Midbrain (tissue), 1 donor: ENCODE results near the gene ATG9A.

Experiments used
- DNase-seq: peaks from one replicate; lab custom pipeline; 2025; lab: John Stamatoyannopoulos, UW

The ATG9A gene

GRCh38 chr2:219178377-219179175 is 50.9 kb downstream of the ATG9A start:
- DNase-seq: no peak

DNA sequence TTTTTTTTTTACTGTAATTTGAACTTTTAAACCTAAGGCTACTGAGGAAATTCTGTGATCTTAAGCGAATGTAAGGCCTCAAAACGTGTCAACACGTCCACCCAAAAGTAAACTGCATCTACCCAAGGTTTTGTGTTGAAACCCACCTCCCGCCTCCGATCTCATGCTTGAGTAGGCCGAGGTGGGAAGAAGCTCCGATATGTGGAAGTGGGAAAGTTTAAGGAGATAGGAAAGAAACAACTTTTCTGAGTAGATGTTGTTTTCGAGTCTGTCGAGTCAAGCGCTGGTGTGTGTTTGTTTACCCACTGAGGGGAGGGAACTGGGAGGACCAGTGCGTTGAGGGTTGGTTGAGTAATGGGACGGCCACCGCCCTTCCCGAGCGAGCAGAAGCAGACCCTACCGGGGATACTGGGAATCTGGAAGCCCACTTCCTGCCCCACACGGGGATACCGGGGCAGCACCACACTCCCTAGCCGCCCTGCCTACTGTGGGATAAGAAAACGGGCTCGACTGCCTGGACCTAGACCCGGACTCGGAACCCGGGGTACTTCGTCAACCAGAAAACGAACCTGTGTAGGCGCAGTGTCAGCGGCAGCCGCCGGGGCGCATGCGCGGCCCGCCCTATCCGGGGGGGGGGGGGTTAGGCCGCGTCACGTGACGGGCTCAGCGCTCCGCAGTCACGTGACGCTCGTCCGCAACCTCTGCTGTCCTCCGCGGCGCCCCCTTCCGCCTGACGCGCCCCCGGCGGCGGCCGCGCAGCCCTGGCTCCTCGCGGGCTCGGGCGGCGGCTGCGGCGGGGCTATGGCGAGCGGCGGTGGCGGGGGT is 51.7 kb downstream of the ATG9A start, which contains the start of gene RETREG2:
Gene RETREG2 (plus strand): TSS at position 724 of the 825 bp plus-strand sequence. CDS start 78 bp downstream, at position 802.
- DNase-seq: peak; percentile 87

DNA sequence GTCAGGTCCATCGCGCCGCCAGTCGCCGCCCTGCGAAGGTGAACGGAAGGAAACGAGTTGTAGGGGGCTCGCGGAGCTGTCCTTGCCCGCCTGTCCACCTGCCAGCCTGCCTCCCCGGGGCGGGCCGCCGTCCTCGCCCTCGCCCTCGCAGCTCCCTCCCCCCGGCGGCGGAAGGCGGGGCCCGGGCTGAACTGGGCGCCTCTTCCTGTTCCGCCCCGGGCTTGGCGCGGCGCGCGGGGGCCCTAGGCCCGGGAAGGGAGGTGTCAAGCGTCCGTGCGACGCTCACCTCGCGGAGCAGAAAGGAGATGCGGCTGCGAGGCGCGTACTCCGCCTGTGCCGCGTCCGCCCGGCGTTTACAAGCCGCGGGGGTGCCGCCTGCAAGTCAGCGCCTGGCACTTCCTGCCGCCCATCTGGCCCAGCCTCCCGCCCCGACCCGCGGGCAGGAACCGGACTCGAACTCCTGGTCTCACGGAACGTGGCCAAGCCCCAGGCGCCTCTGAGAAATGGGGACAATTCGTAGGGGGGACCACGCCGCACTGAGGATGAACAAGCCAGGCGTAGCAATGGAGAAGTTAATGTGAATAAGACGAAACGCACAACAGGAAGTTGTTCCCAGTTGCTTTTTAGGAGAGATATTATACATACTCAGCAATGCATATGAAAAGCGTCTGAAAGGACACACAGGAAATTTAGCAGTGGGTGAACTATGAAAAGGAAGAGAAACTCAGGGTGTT is 52.5 kb downstream of the ATG9A start, which contains the start of gene CNPPD1:
Gene CNPPD1 (minus strand): TSS at position 108 of the 734 bp plus-strand sequence. CDS start 97 bp downstream, at position 11.
- peak; percentile 90 for DNase-seq

DNA sequence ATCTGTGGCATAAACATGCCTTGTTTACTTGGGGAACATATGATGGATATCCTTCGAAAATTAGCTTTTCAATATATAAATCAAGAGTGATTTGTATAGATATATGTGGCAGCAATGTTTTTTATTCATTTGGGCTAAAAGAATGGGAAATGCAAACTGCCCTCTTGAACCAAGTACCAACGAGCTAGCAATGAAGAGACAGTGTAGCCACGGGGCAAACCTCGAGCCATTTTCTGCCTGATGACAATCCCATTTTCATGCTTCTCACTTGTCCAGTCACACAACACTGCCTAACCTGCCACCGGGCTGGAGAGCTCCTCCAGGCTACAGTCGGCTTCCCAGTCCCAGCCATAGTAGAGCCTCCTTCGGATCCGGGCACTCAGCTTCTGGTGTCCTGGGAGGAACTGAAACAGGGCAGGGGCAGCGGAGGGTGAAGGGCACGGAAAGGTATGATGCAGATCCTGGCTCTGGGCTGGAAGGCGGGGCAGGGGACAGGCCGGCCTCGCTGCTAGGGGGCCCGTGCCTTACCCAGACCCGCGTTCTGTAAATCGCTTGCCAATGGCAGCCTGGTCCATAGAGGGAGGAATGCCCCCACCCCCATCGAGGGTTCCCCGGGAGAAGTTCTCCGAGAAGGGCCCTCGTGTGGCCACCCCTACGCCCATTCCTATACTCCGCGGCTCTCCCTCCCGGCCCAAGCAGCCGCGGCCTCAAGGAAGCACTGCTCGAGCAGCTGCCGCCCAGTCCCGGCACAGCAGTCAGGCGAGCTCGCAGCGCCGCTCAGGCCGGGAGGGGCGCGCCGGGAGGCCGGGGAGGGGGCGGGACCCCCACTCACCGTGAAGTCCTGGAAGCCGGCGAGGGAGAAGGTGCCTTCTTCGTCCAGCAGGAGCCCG is 53.3 kb downstream of the ATG9A start:
- DNase-seq: peak; percentile 60

GRCh38 chr2:219175486-219175885 is 54.0 kb downstream of the ATG9A start:
- no peak for DNase-seq

DNA sequence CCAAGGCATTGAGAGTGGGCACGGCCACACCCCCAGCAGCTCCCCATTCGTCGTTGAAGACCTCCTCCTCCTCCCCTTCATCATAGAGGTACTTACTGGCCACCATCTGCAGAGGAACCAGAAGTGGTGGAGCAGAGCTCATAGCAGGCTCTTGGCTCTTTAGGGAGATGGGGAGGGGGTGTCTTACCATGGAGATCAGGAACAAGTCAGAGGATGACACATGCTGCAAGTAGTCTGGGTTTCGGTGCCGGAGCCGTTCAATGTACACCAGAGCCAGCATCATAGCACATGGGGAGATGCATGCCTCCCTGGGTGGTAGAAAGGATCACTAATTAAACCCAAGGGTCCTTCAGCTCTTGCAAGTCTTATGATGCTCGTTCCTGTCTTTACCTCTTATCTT is 54.6 kb downstream of the ATG9A start:
- no peak for DNase-seq

- no peak for DNase-seq
These were observed 55.3 kb downstream of the ATG9A start for GRCh38 chr2:219174146-219174545.

DNA sequence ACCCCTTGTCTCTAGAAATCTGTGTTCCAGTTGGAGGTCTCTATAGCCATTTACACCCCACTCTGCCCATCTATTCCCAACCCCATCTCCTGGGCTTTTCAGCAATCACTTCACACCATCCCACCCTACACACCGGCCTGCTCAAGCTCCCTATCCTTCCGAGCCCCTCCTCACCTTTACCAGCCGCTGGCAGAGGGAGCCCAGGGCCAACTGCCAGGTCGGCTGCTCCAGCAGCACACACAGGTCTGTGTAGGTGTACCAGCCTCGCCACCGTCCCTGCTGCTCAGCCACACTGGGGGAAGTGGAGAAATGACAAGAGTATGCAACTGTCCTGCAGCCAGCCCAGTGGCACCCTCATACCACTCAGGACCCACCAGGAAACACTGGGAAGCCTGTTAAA is 56.3 kb downstream of the ATG9A start:
- DNase-seq: no peak

DNA sequence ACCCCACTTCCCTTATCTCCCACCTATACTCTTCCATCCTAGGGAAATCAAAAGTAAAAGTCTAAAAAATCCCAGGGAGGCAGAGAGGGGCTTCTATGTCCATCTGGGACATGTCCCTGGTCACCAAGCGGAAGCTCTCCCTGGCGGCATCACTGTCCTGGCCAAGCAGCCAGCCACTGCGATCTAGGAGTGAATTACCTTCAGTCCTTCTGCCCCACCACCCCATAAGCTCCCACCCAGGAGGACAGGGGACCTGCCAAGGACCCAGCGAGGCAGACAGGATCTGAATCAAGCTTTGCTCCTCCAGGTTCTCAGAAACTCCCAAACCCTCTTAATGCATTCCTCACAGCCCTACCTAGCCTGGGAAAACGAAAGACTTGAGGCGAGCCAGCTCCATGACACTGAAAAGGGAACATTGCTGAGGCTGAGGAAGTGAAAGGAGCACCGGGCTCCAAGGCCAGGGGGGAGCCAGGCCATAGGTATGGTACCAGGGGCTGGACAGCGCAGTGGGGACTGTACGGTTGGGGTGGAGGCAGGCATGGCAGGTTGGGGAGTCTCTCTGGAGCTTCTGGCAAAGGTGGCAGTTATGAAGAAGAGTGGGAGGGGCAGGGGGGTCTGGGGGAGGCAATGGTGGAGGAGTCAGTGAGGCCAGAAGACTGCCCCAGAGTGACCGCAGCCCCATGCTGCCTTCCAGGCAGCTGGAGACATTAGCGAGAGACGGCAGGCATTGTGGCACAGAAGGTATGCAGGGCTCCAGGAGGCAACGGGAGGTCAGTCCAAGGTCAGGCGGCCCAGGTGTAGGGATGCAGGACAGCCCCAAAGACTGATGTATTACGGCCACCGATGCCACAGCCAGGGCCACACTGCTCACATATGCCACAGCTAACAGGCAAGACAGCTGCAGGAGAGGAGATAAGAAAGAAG is 56.9 kb downstream of the ATG9A start:
- DNase-seq: no peak

DNA sequence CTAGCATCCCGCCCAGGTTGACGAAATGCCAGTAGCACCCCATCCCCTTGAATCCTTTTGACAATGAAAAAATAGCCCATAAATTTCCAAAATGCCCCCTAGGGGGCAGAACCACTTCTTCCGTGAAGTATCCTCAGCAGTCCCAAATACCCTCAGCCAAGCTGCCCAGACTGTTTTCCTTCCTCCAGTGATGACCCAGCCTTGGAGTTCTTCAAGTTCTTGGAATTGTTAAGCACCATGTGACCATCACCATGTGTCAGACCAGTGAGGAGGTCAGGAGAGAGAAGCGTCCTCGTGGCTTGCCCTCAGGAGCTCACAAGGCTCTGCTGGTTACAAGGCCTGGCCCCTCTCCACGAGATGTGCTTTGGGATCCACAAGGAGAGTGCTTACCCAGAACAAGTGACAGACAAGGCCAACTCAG is 58.2 kb downstream of the ATG9A start:
- DNase-seq: peak; percentile 52

- DNase-seq: no peak
These were observed 59.3 kb downstream of the ATG9A start, which contains the start of gene SLC23A3 for GRCh38 chr2:219169930-219170654. SLC23A3 (minus strand) TSS chr2:219170029; CDS start chr2:219169984, 45 bp downstream.
